ENCODE data around the gene SMAD9. TPM values are rescaled to one million over a fixed set of nuclear protein-coding genes. Genes with fewer than 3 reads are reported as not detected.

SMAD9 gene
- total and polyA plus RNA-seq, 5 donors from 2014 or later, result 0.06 to 0.15 (median 0.08) TPM; not detected in 2

Other genes starting within 250 kb of the SMAD9 start
- not detected for gene SERTM1, start 246.2 kb downstream of the SMAD9 start, total RNA-seq
- gene SERTM1, start 246.2 kb downstream of the SMAD9 start, polyA plus RNA-seq, result not detected
- 7.1 TPM for gene RFXAP, start 101.0 kb downstream of the SMAD9 start, total RNA-seq
- 1 to 10 TPM; 2.4 to 2.5 (median 2.5) TPM for gene RFXAP, start 101.0 kb downstream of the SMAD9 start, polyA plus RNA-seq
- gene ALG5, start 79.1 kb upstream of the SMAD9 start, total RNA-seq, result 20.1 TPM
- 10 to 100 TPM; 72.8 to 97.7 (median 85.7) TPM for gene ALG5, start 79.1 kb upstream of the SMAD9 start, polyA plus RNA-seq
- 55.8 TPM for gene EXOSC8, start 80.5 kb upstream of the SMAD9 start, total RNA-seq
- gene EXOSC8, start 80.5 kb upstream of the SMAD9 start, polyA plus RNA-seq, result 10 to 100 TPM; 59.2 to 74.2 (median 64.5) TPM
- 86.4 TPM for gene SUPT20H, start 139.4 kb upstream of the SMAD9 start, total RNA-seq
- gene SUPT20H, start 139.4 kb upstream of the SMAD9 start, polyA plus RNA-seq, result 10 to 100 TPM; 48.2 to 54.4 (median 52.5) TPM
- gene CSNK1A1L, start 185.4 kb upstream of the SMAD9 start, total RNA-seq, result not detected
- gene CSNK1A1L, start 185.4 kb upstream of the SMAD9 start, polyA plus RNA-seq, result not detected

Measured in CD4-positive, CD25-positive, alpha-beta regulatory T cell (primary cell).